PC-9 (cell line): Measurements from ENCODE around the gene ATG2A.

ENCODE experiments used
- CTCF ChIP-seq: fragments of 200-600 bp; sonication (generic); conservative IDR thresholded peaks from 2 replicates; pipeline ENCODE4 v1.6.1; 2017; ENCODE audit warnings: mixed run types, antibody characterized with exemption, mild to moderate bottlenecking, moderate library complexity
- EZH2 ChIP-seq: fragments of 200-600 bp; sonication (generic); IDR thresholded peaks from 2 replicates; pipeline ENCODE4 v1.8.0; 2017; ENCODE audit warnings: antibody characterized with exemption, low read depth

- TF ChIP-seq EZH2 (no peak), CTCF (no peak)
Measured at GRCh38 chr11:64911689-64912088, 5.3 kb downstream of the ATG2A start.
